Progenitor cell of endocrine pancreas (in vitro differentiated cells): ENCODE results near the gene KDM1A. TPM values are rescaled to one million over a fixed set of nuclear protein-coding genes. Genes with fewer than 3 reads are reported as not detected.

Experiments used
- DNase-seq: peaks from one replicate; pipeline ENCODE4 v3.0.0; 2021; ENCODE audit warnings: low spot score; ENCODE audit not compliant: unreplicated experiment
- H3K27ac Mint-ChIP-seq: 2 replicates; pipeline ENCODE4 v1.8.0; 2021; ENCODE audit warnings: mild to moderate bottlenecking, moderate library complexity, mixed read lengths
- H3K27me3 Mint-ChIP-seq: 2 replicates; pipeline ENCODE4 v1.8.0; 2021; ENCODE audit warnings: mixed read lengths
- H3K36me3 Mint-ChIP-seq: 2 replicates; pipeline ENCODE4 v1.8.0; 2022; ENCODE audit warnings: mixed read lengths; ENCODE audit not compliant: insufficient read depth
- H3K4me1 Mint-ChIP-seq: 2 replicates; pipeline ENCODE4 v1.8.0; 2021; ENCODE audit warnings: low read depth, mixed read lengths
- H3K4me3 Mint-ChIP-seq: 2 replicates; pipeline ENCODE4 v1.8.0; 2021; ENCODE audit warnings: low read depth, mild to moderate bottlenecking, moderate library complexity, mixed read lengths
- H3K9me3 Mint-ChIP-seq: 2 replicates; pipeline ENCODE4 v1.8.0; 2021; ENCODE audit warnings: low read depth, mixed read lengths
- total RNA-seq: library from RNA; stranded (reverse); gene quantifications from 2 replicates; pipeline ENCODE4 v1.2.1, GENCODE V29; 2021
- TF ChIP-seq, protein P1 (sequence below): fragments of 200-600 bp; sonication (generic); IDR thresholded peaks from one replicate; pipeline ENCODE4 v1.5.0; 2021; ENCODE audit warnings: antibody characterized with exemption, mild to moderate bottlenecking; ENCODE audit not compliant: unreplicated experiment

KDM1A gene
- total RNA-seq, 1 donor from 2014 or later = 197 TPM

GRCh38 chr1:23069149-23069548 is 49.9 kb downstream of the KDM1A start:
- DNase-seq = no peak
- no peaks in the 10 kb centered on the region for H3K9me3 Mint-ChIP-seq
- no peak overlapping the region for H3K27ac Mint-ChIP-seq
- no peaks in the 10 kb centered on the region for H3K4me1 Mint-ChIP-seq
- TF ChIP-seq, protein P1, sequence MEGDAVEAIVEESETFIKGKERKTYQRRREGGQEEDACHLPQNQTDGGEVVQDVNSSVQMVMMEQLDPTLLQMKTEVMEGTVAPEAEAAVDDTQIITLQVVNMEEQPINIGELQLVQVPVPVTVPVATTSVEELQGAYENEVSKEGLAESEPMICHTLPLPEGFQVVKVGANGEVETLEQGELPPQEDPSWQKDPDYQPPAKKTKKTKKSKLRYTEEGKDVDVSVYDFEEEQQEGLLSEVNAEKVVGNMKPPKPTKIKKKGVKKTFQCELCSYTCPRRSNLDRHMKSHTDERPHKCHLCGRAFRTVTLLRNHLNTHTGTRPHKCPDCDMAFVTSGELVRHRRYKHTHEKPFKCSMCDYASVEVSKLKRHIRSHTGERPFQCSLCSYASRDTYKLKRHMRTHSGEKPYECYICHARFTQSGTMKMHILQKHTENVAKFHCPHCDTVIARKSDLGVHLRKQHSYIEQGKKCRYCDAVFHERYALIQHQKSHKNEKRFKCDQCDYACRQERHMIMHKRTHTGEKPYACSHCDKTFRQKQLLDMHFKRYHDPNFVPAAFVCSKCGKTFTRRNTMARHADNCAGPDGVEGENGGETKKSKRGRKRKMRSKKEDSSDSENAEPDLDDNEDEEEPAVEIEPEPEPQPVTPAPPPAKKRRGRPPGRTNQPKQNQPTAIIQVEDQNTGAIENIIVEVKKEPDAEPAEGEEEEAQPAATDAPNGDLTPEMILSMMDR = no peak
- no peak overlapping the region for H3K4me3 Mint-ChIP-seq
- no peaks in the 10 kb centered on the region for H3K27me3 Mint-ChIP-seq
- peaks cover 34% of the 10 kb centered on the region for H3K36me3 Mint-ChIP-seq

DNA sequence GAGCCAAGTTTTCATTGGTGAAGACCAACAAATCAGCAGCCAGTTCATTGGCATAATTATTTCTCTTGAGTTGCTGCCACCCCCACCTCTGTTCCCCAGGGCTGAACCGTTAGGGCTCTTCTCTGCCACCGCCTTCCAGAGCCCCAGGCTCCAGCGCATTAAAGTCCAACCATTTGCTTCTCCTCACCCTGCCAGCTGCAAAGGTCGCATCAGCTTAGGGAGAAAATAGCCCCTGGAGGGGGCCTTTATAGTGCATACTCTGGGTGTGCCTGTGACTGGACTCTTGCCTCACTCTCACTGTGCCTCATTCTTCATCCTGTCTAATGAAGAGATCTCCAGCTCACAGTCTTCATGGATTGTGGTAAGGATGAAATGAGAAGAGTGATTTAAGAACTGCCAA is 50.4 kb downstream of the KDM1A start:
- Mint-ChIP-seq H3K36me3 (peaks cover 34% of the 10 kb centered on the region), H3K27me3 (no peaks in the 10 kb centered on the region), H3K4me1 (no peaks in the 10 kb centered on the region), H3K27ac (peak overlapping the region; percentile 73), H3K9me3 (no peaks in the 10 kb centered on the region), H3K4me3 (no peak overlapping the region)
- no peak for DNase-seq
- TF ChIP-seq, protein P1 = no peak

GRCh38 chr1:23074012-23074411 is 54.7 kb downstream of the KDM1A start:
- no peak for DNase-seq
- TF ChIP-seq, protein P1 = no peak
- Mint-ChIP-seq H3K4me1 (no peaks in the 10 kb centered on the region), H3K27ac (no peak overlapping the region), H3K9me3 (no peaks in the 10 kb centered on the region), H3K4me3 (no peak overlapping the region), H3K36me3 (peaks cover 41% of the 10 kb centered on the region), H3K27me3 (no peaks in the 10 kb centered on the region)

- Mint-ChIP-seq H3K4me3 (no peak overlapping the region), H3K27ac (peak overlapping the region; percentile 39), H3K36me3 (peaks cover 29% of the 10 kb centered on the region), H3K4me1 (no peaks in the 10 kb centered on the region), H3K9me3 (no peaks in the 10 kb centered on the region), H3K27me3 (no peaks in the 10 kb centered on the region)
- TF ChIP-seq, protein P1 = no peak
- DNase-seq = no peak
Observed at GRCh38 chr1:23079025-23079424, 59.8 kb downstream of the KDM1A start.

- Mint-ChIP-seq H3K4me1 (no peaks in the 10 kb centered on the region), H3K9me3 (no peaks in the 10 kb centered on the region), H3K27me3 (no peaks in the 10 kb centered on the region), H3K36me3 (peaks cover 25% of the 10 kb centered on the region), H3K4me3 (no peak overlapping the region), H3K27ac (no peak overlapping the region)
- TF ChIP-seq, protein P1 = no peak
- DNase-seq = no peak
Observed at GRCh38 chr1:23080885-23081284, 61.6 kb downstream of the KDM1A start.
